Ishikawa (cell line): Measurements from ENCODE around the gene S100A14.

ENCODE experiments used
- EP300 ChIP-seq: IDR thresholded peaks from 2 replicates; pipeline ENCODE4 v1.6.1; 2012; ENCODE audit warnings: borderline replicate concordance
- MAX ChIP-seq: IDR thresholded peaks from 2 replicates; pipeline ENCODE4 v1.6.1; 2012
- TAF1 ChIP-seq: IDR thresholded peaks from 2 replicates; pipeline ENCODE4 v1.6.1; 2012; ENCODE audit warnings: low read depth, mild to moderate bottlenecking

DNA sequence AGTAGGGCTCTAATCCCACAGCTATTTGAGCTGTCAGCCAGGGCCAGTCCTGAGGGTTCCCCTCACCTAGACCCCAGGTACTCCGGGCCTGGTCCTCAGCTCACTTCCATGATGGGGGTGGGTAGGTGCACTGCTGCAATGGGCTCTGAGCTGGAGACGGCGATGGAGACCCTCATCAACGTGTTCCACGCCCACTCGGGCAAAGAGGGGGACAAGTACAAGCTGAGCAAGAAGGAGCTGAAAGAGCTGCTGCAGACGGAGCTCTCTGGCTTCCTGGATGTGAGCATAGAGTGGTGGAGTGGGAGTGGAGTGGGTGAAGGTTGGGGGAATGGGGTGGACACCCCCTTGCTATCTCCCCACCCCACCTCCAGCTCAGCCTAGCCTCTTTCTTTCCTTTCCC is 14.3 kb upstream of the S100A14 start:
- TF ChIP-seq MAX (no peak), EP300 (no peak), TAF1 (no peak)
